ENCODE measurements around the gene FAM228A. TPM values are rescaled to one million over a fixed set of nuclear protein-coding genes. Genes with fewer than 3 reads are reported as not detected.
"Not testable (repeated sequence)": the region's sequence is repeated elsewhere in the genome, so short reads cannot be mapped to it uniquely, and the experiment has no call there.

The FAM228A gene
- not detected in 2 replicates for total RNA-seq (2014; rRNA removed; shearing (Covaris generic))

DNA sequence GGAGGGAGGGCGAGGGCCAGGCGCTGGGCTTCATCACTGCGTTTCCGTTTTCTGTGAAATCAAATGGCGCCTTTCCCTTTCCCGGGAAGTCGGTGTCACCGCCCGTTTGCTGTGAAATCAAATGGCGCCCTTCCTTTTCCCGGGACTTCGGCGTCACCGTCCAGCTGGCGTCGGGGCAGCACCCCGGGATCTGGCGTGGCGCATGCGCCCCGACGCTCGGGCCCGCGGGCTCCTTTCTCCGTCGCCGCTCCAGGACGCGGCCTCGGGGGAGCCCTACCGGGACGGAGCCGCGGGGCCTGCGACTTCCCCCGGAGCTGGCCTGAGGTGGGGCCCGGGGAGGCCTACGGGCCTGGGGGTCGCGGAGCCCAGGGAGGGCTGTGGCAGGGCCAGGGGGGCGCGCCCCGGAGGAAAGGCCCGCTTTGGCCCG is at the start of gene FAM228A:
Gene FAM228A, plus strand, starts transcription at position 203 of the 427 bp plus-strand sequence. CDS start 428 bp downstream, outside the sequence.
- no peak for DNase-seq (ENCODE audit: low read depth)

- no peak for DNase-seq (ENCODE audit: low read depth)
Measured at GRCh38 chr2:24125956-24126355, 48.9 kb upstream of the FAM228A start.

DNA sequence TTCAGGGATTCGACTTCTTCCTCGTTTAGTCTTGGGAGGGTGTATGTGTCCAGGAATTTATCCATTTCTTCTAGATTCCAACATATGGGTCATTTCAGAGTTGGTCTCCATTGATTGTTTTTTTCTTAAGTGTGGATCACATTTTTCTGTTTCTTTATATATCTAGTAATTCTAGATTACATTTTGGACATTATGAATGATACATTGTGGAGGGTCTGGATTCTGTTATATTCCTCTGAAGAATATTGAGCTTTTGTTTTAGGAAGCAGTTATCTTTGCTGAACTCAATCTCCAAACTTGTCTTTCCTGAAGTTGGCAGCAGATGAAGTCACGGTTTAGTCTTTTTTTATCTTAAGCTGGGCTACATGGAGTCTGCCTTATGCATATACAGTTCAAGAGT is 42.3 kb upstream of the FAM228A start:
- no peak for DNase-seq (ENCODE audit: low read depth)

- DNase-seq (ENCODE audit: low read depth): not testable (repeated sequence)
Measured at GRCh38 chr2:24140305-24140704, 34.5 kb upstream of the FAM228A start.

DNA sequence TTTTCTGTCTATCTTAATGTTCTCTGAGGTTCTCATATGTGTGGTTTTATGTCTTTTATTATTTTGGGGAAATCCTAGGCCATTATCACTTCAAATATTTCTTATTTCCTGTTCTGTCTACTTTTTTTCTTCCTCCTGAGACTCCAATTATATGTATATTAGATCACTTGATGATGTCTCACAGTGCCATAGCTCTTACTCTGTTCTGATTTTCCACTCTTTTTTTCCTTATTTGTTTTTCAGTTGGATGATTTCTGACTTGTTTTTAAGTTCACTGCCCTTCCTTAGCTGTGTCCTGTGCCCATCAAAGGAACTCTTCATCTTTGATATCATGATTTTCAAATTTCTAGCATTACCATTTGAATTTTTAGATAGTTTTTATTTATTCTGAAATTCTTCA is 27.5 kb upstream of the FAM228A start:
- DNase-seq (ENCODE audit: low read depth): no peak

DNA sequence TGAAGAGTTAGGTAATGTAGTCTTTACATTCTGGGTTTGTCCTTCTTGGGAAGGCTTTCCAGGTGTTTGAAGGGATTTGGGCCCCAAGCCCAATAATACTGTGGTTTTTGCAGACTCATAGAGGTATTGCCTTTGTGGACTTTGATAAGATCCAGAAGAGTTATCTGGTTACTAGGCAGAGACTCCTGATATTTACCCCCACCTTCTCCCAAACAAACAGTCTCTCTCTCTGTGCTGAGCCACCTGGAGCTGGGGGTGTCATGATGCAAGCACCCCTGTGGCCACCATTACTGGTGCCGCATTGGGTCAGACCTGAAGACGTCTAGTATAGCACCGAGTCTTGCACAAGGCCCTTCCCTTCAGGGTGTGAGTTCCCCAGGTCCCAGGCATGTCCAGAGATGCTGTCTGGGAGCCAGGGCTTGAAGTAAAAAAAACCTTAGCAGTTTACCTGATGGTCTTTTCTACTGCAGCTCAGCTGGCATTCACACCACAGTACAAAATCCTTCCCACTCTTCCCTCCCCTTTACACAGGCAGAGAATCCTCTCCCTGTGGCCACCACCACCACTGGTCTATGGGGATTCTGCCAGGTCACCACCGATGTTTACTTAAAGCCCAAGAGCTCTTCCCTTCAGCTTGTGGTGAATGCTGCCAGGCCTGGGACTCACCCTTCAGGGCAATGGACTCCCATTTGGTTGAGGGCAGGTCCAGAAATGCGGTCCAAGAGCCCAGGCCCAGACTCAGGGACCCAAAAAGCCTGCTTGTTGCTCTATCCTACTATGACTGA is 22.2 kb upstream of the FAM228A start:
- peak; percentile 24 for DNase-seq (ENCODE audit: low read depth)

- DNase-seq (ENCODE audit: low read depth): no peak
Measured at GRCh38 chr2:24153478-24153877, 21.4 kb upstream of the FAM228A start.

- no peak for DNase-seq (ENCODE audit: low read depth)
Measured at GRCh38 chr2:24158131-24158530, 16.7 kb upstream of the FAM228A start.

GRCh38 chr2:24159708-24160107 is 15.1 kb upstream of the FAM228A start:
- no peak for DNase-seq (ENCODE audit: low read depth)

- no peak for DNase-seq (ENCODE audit: low read depth)
Measured at GRCh38 chr2:24160761-24161160, 14.1 kb upstream of the FAM228A start.

DNA sequence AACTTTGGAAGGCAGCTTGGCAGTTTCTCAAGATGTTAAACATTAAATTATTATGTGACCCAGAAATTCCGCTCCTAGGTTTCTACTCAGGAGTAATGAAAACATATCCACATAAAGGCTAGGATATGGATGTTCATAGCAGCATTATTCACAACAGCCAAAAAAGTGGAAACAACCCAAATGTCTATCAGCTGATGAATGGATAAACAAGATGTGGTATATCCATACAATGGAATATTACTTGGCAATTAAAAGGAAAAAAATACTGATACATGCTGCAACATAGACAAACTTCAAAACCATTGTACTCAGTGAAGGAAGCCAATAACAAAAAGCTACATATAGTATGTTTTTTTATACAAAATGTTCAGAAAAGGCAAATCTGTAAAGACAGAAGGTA is 12.4 kb upstream of the FAM228A start:
- DNase-seq (ENCODE audit: low read depth): no peak

DNA sequence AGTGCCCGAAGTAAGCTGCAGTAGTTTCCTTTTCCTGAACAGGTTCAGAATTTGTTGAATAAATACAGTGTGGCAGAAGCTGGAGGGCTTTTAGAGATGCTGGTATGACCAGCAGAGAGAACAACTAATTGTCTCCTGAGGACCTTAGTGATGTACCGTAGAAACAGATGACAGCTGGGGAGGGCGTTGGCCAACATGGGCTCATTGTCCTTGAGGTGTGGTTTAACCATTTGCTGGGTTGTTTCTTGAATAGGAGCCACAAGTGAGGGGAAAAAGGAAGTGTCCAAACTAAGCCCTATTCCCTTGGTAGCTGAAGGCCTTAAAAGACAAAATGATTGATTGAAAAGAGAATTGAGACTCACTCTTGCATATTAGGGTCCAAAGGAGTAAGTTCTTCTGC is 11.7 kb upstream of the FAM228A start:
- no peak for DNase-seq (ENCODE audit: low read depth)

DNA sequence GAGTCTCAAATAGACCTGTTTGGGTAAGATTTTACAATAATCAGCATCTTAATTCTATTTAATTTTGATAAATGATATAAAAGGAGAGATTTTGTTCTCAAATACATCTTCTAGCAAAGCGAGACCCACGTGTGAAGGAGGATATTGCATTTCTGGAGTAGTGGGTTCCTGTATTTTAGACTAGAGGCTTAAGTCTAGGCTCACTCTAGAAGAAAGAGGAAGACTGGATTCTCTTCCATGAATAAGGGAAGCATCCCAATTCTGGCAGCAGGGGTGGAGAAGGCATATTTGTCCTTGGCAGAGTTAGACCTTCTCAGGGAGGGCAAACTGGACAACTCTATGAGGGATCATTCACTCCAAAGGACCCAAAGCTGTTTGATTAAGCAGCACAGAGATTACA is 11.3 kb upstream of the FAM228A start:
- no peak for DNase-seq (ENCODE audit: low read depth)

GRCh38 chr2:24164416-24164973 is 10.4 kb upstream of the FAM228A start:
- no peak for DNase-seq (ENCODE audit: low read depth)

- no peak for DNase-seq (ENCODE audit: low read depth)
Measured at GRCh38 chr2:24169023-24169422, 5.8 kb upstream of the FAM228A start.

GRCh38 chr2:24175631-24176187 is 856 bp downstream of the FAM228A start:
- no peak for DNase-seq (ENCODE audit: low read depth)

DNA sequence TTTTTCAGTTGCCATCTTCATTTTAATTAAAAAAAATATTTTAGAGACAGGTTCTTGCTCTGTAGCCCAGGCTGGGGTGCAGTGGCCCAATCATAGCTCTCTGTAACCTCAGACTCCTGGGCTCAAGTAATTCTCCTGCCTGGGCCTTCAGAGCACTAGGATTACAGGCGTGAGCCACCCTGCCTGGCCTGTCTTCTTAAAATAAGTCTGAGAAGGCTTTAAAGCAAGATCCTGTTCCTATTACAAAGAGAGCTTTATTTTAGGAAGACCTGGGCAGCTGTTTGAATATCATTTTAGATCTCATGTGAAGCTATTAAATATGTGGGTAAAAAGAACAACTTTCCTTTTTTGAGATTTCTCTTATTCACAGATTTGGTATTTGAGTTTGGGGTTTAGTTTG is 1.5 kb downstream of the FAM228A start:
- no peak for DNase-seq (ENCODE audit: low read depth)

DNA sequence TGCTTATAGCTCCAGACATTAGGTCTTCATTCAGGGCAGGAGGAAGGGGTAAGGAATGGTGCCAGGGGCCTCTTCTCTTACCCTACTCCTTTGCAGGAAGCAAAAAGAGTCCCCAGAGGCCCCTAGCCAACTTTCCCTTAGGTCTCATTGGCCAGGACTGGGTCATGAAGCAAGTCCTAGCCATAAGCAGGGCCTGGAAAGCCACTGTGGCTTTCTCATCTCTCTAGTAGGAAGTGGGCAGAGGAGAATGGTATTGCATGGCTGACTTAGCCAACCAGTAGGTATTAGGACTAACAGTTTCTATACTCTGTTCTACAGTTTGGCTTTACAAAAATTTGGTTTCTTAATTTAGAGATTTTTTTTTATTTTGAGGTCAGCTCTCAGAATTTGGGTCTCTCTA is 4.8 kb downstream of the FAM228A start:
- no peak for DNase-seq (ENCODE audit: low read depth)

DNA sequence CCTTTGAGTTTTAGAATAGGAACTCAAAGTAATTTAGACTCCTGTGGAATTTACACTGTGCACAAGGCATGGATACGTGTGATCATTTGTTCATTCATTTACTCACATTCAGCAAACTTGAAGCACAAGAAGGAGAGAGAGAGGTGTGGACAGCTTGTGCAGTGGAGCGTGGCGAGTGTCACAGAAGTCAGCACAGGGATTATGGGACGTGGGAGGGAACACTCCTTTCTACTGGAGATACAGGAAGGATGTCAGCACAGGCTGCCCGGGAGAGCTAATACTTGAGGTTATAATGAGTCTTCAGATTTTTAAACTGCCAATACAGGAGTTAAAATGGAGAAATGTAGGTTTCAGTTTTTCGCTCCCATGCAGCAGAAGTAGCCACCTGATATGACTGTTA is 7.0 kb downstream of the FAM228A start:
- no peak for DNase-seq (ENCODE audit: low read depth)

DNA sequence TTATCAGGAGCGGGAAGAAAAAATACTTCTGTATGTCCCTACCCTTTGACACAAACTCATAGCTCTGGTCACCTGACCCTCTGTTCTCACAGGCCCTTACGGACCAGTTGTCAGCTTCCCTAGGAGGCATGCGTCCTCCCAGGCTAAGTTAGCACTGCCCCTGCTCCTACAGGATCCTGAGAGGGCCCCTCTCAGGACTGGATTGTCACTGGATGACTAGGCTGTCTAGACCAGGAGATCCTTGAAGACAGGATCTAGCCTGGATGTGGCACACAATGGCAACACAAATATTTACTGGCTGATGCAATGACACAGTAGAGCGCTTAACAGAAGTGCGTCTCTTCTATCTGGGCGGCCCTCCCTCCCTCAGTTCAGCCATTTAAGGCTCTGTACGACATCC is 7.7 kb downstream of the FAM228A start:
- DNase-seq (ENCODE audit: low read depth): no peak

DNA sequence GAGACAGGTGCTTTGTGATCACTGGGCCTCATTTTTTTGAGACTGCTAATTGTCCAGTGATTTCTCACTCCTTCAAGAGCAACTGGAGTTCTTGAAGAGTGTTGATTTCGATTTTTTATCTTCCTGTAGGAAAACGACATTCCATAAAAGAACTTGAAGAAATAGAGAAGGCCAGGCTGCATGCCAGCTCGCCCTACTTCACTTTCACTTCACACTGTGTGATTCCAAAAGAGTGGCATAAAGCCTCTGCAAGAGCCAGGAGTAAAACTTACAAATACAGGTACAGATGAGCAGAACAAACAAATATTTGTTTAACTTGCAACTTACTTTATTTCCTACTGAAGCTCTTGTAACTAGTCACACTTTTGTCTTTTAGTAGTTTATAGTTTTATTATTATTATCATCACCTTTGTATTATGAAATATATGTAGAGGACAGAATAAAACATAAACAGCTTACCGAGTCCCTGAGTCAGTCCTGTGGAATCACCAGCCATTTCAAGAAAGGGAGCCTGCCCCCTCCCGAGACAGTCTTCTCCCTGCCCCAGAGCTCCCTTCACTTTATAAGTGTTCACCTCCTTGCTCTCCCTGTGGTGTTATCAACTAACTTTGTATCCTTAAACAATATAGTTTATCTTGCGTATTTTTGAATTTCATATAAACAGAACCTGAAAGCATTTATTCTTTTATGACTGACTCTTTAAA is 8.7 kb downstream of the FAM228A start:
- DNase-seq (ENCODE audit: low read depth): peak; percentile 11

GRCh38 chr2:24189551-24189950 is 14.7 kb downstream of the FAM228A start:
- no peak for DNase-seq (ENCODE audit: low read depth)

- no peak for DNase-seq (ENCODE audit: low read depth)
Measured at GRCh38 chr2:24190503-24190902, 15.7 kb downstream of the FAM228A start.
